NT2/D1 (cell line): ENCODE data around the gene TMEM63B.
"Not testable (repeated sequence)": the region's sequence is repeated elsewhere in the genome, so short reads cannot be mapped to it uniquely, and the experiment has no call there.

ENCODE experiments used
- DNase-seq: peaks from one replicate; pipeline ENCODE4 v3.0.0-alpha.2; 2011; ENCODE audit warnings: low read depth, low spot score
- H3K27me3 ChIP-seq: 2 replicates; pipeline ENCODE4 v1.6.0; 2011; ENCODE audit warnings: mild to moderate bottlenecking; ENCODE audit not compliant: insufficient read length, insufficient read depth
- H3K36me3 ChIP-seq: 2 replicates; pipeline ENCODE4 v1.6.1; 2011; ENCODE audit warnings: mild to moderate bottlenecking, low read length, mixed read lengths; ENCODE audit not compliant: insufficient read depth, insufficient read length
- H3K4me1 ChIP-seq: 2 replicates; pipeline ENCODE4 v1.5.1; 2011; ENCODE audit not compliant: insufficient read depth, insufficient read length
- H3K4me3 ChIP-seq: 2 replicates; pipeline ENCODE4 v1.5.1; 2011; ENCODE audit warnings: low read depth; ENCODE audit not compliant: insufficient read length
- H3K9ac ChIP-seq: 2 replicates; pipeline ENCODE4 v1.6.0; 2011; ENCODE audit warnings: low read depth; ENCODE audit not compliant: insufficient read length
- H3K9me3 ChIP-seq: 2 replicates; pipeline ENCODE4 v1.5.1; 2011; ENCODE audit warnings: mild to moderate bottlenecking, low read length; ENCODE audit not compliant: insufficient read depth
- SUZ12 ChIP-seq: IDR thresholded peaks from 2 replicates; pipeline ENCODE4 v1.6.1; 2011; ENCODE audit not compliant: insufficient read length, insufficient read depth; ENCODE audit errors: extremely low read depth
- YY1 ChIP-seq: IDR thresholded peaks from 2 replicates; pipeline ENCODE4 v1.6.1; 2011; ENCODE audit not compliant: insufficient read length, insufficient read depth
- ZNF274 ChIP-seq: IDR thresholded peaks from 2 replicates; pipeline ENCODE4 v1.6.1; 2011; ENCODE audit warnings: mild to moderate bottlenecking, low read depth, low read length

TMEM63B gene

DNA sequence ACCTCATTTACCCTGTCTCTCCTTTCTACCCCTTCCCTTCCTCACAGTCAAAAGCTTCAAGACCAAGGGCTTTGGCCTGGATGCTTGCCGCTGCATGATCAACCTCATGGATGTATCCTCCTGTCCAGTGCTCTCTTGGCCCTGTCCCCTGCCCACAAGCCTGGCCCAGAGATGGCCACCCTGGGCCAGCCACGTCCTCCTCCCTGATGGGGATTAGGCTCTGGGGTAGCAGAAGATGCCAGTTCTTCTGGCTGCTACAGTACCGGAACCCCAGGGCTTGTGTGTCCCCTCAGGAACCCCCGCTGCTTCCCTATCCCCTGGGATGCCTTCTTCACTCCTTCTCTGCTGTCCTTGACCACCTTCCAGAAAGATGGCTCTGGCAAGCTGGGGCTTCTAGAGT lies 53.5 kb downstream of the TMEM63B start:
- peaks cover 4% of the 10 kb centered on the region for H3K4me1 ChIP-seq
- no peak overlapping the region for H3K4me3 ChIP-seq
- H3K36me3 ChIP-seq, result no peaks in the 10 kb centered on the region
- H3K27me3 ChIP-seq, result no peaks in the 10 kb centered on the region
- H3K9ac ChIP-seq, result no peak overlapping the region
- no peaks in the 10 kb centered on the region for H3K9me3 ChIP-seq
- no peak for TF ChIP-seq YY1
- TF ChIP-seq SUZ12, result no peak
- TF ChIP-seq ZNF274, result no peak
- no peak for DNase-seq

DNA sequence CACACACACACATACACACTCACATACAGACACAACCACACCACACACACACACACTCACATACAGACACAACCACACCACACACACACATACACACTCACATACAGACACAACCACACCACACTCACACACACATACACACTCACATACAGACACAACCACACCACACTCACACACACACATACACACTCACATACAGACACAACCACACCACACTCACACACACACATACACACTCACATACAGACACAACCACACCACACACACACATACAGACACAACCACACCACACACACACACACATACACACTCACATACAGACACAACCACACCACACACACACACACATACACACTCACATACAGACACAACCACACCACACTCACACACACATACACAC lies 54.4 kb downstream of the TMEM63B start:
- not testable (repeated sequence) for DNase-seq, H3K9me3 ChIP-seq, H3K36me3 ChIP-seq, H3K4me3 ChIP-seq, H3K4me1 ChIP-seq, H3K27me3 ChIP-seq, H3K9ac ChIP-seq

DNA sequence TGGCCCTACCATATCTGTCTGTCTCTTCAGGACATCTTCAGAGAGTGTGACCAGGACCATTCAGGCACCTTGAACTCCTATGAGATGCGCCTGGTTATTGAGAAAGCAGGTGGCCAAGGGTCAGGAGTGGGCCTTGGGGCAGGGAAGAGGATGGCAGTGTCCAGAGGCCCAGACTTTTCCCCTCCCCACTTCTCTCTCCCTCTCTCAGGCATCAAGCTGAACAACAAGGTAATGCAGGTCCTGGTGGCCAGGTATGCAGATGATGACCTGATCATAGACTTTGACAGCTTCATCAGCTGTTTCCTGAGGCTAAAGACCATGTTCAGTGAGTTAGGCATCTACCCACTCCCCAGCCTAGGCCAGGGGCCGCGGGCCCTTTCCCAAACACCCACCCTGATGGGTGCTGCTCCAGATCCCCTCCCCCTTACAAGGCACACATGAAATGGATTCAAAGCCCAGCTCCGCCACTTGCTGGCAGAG lies 55.6 kb downstream of the TMEM63B start:
- TF ChIP-seq SUZ12 (no peak), YY1 (no peak), ZNF274 (no peak)
- Histone ChIP-seq H3K9ac (no peak overlapping the region), H3K9me3 (no peaks in the 10 kb centered on the region), H3K36me3 (no peaks in the 10 kb centered on the region), H3K4me3 (no peak overlapping the region), H3K4me1 (no peaks in the 10 kb centered on the region), H3K27me3 (no peaks in the 10 kb centered on the region)
- DNase-seq, result no peak

- Histone ChIP-seq H3K4me3 (no peak overlapping the region), H3K4me1 (no peaks in the 10 kb centered on the region)
- TF ChIP-seq ZNF274, result no peak
- TF ChIP-seq YY1, result no peak
- no peak for TF ChIP-seq SUZ12
These were observed 56.4 kb downstream of the TMEM63B start for GRCh38 chr6:44183783-44184182.

DNA sequence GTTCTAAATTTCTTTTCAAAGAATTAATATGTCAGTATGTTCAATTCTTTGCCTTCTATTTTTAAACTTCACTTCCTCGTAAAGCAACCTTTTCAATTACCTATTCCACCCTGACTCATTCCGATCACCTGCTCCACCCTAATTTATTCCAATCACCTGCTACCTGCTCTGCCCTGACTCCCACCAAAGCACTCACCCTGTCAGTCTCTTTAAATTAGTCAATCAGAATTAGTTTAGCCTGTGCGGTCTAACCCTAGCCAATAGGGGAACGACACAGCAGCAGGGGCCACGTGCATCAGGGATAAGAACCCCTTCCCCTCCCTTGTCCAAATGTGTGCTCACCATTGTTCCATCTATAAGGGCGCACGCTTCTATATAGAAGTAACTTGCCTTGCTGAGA lies 58.0 kb downstream of the TMEM63B start:
- not testable (repeated sequence) for H3K9me3 ChIP-seq, H3K36me3 ChIP-seq, DNase-seq, H3K4me3 ChIP-seq, H3K9ac ChIP-seq, H3K27me3 ChIP-seq, H3K4me1 ChIP-seq

More at GRCh38 chr6:44183783-44184182, 56.4 kb downstream of the TMEM63B start:
- no peak for DNase-seq
- Histone ChIP-seq H3K9ac (no peak overlapping the region), H3K36me3 (no peaks in the 10 kb centered on the region), H3K27me3 (no peaks in the 10 kb centered on the region), H3K9me3 (no peaks in the 10 kb centered on the region)

DNA sequence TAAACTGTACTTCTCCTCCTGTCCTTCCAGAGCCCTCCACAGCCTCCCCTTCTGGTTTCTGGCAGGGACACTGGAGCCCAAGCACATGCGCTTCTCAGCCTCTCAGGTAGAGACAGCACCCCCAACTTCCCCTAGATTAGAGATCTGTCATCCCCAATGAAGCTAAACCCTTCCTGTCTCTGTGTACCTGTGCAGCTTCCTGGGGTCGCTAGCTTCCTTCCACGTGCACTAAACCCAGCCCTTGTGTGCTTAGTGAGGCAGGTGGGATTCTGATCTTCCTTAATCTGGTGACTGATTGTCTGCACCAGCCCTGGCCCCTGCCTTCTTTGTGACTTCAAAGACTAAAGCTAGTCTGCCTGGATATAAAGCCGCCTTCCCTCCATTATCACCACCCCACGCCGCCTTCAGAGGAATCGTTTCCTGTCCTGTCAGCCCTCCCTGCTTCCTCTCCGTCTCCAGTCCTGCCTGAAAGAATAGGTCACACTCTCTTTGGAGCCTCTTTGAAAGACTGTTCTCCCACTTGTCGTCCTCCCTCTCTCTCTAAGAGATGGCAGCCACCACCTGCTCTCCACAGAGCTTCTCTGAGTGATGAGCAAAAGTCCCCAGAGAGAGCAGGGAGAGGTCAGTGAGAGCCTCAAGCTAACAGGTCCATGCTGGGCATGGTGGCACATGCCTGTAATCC lies 58.7 kb downstream of the TMEM63B start:
- Histone ChIP-seq H3K4me1 (no peaks in the 10 kb centered on the region), H3K4me3 (no peak overlapping the region), H3K36me3 (no peaks in the 10 kb centered on the region), H3K9ac (no peak overlapping the region), H3K9me3 (no peaks in the 10 kb centered on the region), H3K27me3 (no peaks in the 10 kb centered on the region)
- DNase-seq, result no peak
- TF ChIP-seq ZNF274 (no peak), YY1 (no peak), SUZ12 (no peak)

GRCh38 chr6:44186635-44187025 lies 59.3 kb downstream of the TMEM63B start:
- Histone ChIP-seq H3K27me3 (no peaks in the 10 kb centered on the region), H3K4me1 (no peaks in the 10 kb centered on the region), H3K36me3 (no peaks in the 10 kb centered on the region), H3K9me3 (no peaks in the 10 kb centered on the region), H3K9ac (no peak overlapping the region), H3K4me3 (no peak overlapping the region)
- no peak for DNase-seq
- TF ChIP-seq ZNF274 (no peak), YY1 (no peak), SUZ12 (no peak)

DNA sequence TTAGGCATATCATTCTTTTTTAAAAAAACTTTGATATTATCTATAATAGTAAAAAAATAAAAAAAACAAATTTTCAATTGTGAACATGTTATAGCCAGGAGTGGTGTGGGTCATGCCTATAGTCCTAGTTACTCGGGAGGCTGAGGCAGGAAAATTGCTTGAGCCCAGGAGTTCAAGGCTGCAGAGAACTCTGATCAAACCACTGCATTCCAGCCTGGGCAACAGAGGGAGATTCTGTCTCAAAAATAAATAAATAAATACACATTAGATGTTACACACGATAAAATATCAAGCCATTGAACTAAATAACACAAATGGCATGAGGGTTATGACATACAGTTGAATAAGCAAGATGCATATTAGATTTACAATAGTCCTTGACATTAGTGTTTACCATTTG lies 61.5 kb downstream of the TMEM63B start:
- TF ChIP-seq SUZ12 (no peak), ZNF274 (no peak), YY1 (no peak)

More for the DNA sequence above, 61.5 kb downstream of the TMEM63B start:
- Histone ChIP-seq H3K27me3 (no peaks in the 10 kb centered on the region), H3K36me3 (no peaks in the 10 kb centered on the region), H3K4me1 (no peaks in the 10 kb centered on the region), H3K9ac (no peak overlapping the region), H3K4me3 (no peak overlapping the region), H3K9me3 (no peaks in the 10 kb centered on the region)
- no peak for DNase-seq
